Occipital lobe (tissue), 2 donors: ENCODE data around the gene MBD3L2B. TPM values are rescaled to one million over a fixed set of nuclear protein-coding genes. Genes with fewer than 3 reads are reported as not detected.

Experiments used
- DNase-seq: peaks from one replicate; lab custom pipeline; 2025; lab: John Stamatoyannopoulos, UW
- total RNA-seq: library from RNA; depleted of rRNA; stranded (reverse); fragments of >200 nt; gene quantifications from one replicate; pipeline ENCODE4 v1.2.3, GENCODE V29; 2014

Gene MBD3L2B
- total RNA-seq, 1 donor from 2014 or later: not detected

DNA sequence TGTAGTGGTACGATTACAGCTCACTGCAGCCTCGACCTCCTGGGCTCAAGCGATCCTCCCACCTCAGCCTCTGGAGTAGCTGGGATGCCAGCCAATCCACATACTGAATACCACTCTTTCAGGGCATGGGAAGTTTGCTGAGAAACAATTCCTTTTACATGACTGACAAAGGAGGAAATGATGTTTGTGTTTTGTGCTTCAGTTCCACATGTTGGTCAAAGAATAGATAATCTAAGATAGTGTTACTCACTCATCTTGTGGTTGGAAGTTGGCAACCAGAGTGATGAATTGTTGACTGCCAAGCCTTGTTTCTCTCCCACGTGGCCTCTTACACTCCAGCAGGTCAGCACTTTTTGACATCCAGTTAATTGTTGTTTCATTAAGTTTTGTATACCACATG is 7.6 kb downstream of the MBD3L2B start:
- DNase-seq: no peak

DNA sequence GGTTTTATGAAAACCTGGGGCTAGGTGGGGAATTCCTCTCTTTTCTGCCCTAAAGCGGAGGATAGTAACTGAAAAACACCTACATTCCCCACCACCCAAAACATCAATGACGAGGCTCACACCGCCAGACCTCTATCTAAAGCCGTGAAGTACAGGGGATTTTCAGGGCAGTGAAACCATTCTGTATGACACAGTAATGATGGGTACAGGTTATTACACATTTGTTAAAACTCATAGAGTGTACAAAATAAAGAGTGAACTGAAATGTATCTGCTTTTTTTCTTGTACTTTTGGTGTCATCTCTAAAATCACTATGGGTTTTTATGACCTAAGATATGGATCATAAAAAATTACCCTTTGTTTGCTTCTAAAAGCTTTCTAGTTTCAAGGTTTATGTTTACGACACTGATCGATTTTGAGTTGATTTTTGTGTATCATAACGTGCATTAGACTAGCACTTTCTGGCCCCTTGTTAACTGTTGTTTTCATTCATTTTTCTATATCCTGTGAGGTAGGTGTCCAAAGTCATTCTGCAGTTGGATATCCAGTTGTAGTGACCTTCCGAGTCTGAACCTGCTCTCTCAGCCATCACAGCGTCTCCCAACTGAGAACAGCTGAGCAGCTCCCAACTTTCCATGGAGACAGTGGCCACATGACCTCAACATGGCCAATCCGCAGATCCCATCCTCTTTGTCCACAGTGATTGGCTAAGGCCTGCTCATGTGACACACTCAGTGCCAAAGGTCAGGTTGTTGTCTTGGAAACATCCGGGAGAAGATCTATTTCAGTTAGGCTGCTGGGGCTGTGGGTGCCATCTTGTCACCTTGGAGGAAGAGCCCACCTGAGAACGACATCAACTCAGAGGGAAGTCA is 10.3 kb downstream of the MBD3L2B start:
- DNase-seq: no peak

DNA sequence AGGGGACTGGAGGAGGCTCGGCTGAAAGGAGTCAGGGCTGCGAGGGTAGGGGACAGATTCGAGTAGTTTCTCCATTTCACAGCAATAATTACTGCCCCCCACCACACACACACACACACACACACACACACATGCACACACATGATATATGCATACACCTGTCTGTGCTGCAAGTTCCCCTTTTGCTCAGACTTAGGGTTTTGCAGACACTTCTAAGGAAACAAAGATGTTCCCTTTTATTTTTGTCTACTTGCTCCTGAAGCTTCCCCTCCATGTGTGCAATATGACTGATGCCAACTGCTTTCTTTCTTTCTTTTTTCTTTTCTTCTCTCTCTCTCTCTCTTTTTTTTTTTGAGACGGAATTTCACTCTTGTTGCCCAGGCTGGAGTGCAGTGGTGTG is 13.4 kb downstream of the MBD3L2B start:
- no peak for DNase-seq

DNA sequence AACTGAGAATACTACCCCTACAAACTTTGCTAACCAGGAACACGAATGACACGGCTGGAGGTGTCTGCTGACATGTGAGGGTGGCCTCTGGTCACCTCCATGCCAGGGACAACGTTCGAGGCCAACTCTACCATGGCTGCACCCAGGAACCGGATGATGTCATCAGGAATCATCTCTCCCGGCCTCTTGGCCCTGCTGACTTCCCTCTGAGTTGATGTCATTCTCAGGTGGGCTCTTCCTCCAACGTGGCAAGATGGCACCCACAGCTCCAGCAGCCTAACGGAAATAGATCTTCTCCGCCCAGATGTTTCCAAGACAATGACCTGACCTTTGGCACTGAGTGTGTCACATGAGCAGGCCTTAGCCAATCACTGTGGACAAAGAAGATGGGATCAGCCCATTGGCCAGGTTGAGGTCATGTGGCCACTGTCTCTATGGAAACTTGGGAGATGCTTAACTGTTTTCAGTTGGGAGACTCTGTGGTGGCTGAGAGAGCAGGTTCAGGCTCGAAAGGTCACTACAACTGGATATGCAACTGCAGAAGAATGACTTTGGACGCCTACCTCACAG is 15.0 kb downstream of the MBD3L2B start:
- DNase-seq: no peak

DNA sequence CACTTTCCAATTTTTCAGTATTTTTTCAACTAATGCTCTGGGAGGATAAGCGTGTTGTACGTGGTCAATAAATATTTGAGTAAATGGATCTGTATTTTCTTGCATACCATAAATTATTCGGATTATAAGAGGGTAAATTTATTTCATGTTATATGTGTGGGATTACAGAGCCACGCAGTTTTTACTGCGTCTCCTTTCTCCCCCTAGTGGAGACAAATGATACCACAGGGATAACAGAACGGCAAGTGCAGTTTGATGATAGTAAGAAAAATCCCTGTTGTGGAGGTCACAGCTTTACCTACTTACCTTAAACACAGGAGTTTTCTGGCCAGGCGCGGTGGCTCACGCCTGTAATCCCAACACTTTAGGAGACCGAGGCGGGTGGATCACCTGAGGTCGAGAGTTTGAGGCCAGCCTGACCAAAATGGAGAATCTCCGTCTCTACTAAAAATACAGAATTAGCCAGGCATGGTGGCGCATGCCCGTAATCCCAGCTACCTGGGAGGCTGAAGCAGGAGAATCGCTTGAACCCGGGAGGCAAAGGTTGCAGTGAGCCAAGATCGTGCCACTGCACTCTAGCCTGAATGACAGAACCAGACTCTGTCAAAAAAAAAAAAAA is 16.8 kb downstream of the MBD3L2B start:
- DNase-seq: no peak

DNA sequence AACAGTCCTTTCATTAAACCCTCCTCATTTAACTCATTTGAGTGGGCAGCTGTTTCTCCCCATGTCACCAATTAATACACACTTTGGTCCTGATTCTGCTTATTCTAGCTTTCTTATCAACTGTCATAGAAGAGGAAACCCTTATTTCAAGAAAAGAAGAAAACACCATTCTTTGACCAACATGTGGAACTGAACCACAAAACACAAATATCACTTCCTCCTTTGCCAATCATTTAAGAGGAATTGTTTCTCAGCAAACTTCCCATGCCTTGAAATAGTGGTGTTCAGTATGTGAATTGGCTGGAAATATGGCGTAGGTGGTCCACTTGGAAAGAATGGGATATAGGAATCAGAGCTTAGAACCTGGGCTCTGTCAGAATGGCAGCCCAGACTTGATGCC is 20.4 kb downstream of the MBD3L2B start:
- DNase-seq: no peak

DNA sequence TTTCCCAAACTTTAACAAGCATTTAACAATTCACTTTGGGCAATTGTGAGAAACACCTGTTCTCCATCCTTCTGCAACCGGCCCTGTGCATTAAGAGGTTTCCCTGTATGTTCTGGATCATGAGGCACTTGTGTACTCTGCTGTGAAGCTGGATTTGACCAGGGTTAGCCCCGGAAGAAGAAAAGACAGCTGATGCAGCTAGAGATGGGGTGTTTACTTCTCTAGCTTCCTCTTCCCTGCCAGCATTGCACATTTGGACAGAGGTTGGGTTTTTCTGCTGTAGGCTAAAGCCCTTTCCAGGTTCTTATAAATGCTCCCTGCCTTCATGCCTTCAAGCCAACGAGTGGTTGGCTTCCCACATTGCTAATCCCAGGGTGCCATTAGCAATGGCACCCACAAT is 20.9 kb downstream of the MBD3L2B start:
- DNase-seq: no peak

DNA sequence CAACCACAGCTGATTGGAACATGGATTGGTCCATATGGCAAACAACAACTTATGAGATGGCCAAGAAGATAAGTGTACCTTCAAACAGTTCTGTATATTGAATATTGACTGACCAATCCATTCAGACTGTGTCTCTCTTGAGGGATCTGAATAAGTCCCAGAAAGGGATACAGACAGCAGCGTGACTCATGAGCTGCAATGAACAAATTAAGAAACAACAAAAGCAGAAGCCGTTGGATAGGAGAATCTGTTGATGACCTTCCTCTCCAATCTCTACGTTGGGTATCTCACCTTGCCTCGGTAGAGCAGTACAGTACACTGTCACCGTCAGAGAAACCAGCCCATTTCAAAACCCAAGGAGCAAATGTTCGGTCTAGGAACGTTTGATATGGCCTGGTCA is 21.3 kb downstream of the MBD3L2B start:
- no peak for DNase-seq

DNA sequence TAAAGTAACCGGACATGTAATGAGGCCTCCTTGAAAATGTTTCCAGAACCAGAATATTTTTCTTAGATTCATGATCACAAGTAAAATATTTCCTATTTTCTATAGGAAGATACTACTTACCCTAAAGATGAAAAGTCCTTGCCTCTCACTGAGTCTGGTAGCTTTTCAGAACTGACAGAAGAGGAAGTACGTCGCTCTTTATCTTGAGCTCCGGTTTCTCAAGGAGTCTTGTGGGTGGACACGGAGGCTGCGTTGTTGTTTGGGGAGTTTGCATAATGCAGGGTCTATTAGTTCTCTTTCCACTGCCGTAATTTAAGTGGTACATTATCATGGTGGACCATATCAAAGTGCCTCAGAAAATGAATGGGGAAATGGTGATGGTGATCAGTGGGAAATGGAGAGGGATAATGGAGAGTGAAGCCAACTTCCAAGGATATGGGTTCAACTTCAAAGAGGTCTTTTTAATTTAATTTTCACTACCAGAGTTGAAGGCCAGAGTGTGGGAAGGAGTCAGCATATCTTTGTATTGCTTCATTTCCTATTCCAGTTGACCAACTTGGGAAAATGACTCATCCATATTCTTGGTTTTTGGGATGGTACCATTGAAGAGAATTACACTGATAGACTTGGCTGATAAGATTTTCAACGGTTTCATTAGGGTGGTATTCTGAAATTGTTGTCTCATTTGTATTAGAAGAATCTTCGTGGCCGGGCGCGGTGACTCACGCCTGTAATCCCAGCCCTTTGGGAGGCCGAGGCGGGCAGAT is 23.4 kb downstream of the MBD3L2B start:
- no peak for DNase-seq

DNA sequence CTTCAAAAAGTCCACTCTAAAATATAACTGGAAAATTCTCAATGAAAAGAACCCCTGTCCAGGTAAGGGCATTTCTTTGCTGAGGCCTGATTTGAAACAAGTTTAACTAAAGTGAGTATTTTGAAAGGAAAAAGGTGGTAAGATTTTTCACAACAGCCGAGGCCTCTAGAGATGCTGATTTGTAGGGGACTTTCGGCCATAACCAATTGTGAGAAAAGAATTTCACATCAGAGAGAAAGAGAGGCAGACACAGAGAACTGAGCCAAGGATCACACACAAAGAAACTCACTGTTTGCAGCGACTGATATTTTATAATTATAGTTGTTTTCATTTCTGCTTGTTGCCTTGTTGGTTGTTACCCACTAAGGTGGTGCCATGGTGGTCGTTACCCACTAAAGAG is 24.4 kb downstream of the MBD3L2B start:
- no peak for DNase-seq

DNA sequence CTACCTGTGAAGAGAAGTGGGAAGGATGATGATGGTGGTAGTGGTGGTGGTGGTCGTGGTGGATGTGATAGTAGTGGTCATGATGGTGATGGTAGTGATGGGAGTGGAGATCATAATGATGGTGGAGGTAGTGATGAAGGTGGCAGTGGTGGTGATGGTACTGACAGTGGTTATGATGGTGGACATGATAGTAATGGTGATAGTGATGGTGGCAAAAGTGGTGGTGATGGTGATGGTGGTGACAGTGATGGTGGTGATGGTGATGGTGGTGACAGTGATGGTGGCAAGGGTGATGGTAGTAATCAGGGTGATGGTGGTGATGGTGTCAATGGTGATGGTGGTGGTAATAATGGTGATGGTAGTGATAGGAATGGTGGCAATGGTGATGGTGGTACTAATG is 26.2 kb downstream of the MBD3L2B start:
- no peak for DNase-seq

DNA sequence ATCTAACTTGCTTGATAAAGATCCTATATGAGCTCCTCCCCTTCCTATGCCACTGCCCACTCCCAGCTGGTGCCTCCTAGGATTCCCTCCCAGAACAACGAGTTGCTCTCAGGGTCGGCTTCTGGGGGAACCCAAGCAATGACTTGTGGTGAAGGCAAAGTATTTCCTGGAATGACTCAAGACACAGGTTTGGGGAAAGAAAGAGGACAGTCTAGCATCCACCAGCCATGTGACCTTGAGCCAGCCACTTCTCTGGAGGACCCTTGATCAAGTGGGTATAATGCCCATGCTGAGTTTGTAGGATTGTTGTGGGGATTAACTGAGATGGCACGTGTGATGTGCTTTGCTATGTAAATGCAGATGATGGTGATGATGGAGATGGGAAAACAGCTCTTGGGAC is 33.0 kb downstream of the MBD3L2B start:
- DNase-seq: no peak

DNA sequence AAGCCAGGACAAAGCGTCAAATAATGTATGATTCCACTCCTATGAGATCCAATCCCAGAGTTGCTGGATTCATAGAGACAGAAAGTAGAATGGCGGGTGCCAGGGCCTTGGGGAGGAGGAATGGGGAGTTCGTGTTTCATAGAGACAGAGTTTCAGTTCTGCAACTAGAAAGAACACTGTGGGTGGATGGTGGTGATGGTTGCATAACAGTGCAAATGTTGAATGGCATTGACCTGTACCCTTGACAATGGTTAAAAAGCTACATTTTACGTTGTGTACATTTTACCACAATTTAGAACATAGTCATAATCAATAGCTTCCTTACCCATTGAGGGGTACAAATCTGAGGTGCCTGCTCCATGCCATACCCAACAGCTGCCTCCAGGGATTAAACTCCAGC is 33.4 kb downstream of the MBD3L2B start:
- no peak for DNase-seq

DNA sequence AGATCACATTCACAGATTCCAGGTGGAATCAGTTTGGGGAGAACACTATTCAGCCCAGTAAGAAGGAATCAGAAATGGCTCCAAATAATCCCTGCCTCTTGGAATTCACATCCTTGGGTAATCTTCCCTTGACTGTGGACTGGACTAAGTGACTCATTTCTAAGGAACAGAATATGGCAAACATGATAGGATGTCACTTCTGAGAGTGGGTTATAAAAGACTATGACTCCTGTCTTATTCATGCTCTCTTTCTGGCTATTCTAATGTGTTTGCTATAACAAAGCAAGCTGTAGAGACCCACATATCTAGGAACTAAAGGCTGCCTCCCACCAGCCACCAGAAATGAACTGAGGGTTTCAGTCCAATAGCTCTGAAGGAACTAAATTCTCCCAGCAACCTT is 37.8 kb downstream of the MBD3L2B start:
- DNase-seq: no peak

DNA sequence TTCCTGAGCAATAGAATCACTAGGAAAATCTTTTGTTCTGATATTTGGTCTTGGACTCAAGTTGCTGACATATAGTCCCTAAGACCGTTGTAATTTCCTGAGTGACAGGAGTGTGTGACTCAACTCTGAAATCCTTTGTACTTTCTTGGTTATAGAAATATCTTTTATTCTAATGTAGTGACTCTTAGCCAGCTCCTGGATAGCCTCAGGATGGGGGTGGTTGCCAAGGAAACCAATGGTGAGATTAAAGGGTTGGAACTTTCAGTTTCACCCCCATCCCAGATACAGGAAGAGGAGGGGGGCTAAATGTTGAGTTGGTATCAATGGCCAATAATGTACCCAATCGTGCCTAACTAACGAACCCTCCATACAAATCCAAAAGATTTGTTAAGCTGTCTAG is 41.8 kb downstream of the MBD3L2B start:
- DNase-seq: no peak

DNA sequence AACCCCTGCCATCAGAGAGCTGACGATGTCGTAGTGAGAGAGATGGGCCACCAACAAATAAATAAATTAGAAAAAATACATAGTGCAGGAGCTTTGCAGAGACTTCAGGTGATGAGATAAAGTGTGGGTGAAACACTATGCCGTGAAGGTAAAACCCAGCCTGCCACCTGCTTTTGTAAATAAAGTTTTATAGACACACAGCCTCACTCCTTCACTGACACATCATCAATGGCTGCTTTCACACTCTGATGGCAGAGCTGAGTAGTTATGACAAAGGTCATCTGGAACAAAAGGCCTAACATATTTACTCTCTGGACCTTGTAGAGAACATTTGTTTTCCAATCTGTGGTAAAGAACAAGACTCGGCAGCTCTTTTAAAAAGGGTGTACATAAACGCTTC is 45.0 kb downstream of the MBD3L2B start:
- no peak for DNase-seq

DNA sequence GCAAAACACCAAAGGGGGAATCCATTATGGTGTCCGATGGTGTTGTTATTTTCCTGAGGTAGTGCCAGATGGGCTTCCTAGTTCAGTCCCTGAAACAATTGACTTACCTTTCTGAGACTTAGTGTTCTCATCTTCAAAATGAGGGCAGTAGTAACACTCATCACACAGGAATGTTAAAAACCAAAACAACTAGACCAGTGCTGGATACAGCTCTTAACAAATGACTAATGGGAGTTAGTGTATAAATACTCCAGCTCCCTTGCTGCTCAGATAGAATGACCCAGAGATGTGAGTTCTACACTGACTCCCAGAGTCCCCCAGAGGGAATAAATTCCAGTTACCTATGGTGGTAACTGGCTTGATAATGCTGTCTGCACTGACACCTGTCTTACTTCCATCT is 49.9 kb downstream of the MBD3L2B start:
- DNase-seq: no peak

DNA sequence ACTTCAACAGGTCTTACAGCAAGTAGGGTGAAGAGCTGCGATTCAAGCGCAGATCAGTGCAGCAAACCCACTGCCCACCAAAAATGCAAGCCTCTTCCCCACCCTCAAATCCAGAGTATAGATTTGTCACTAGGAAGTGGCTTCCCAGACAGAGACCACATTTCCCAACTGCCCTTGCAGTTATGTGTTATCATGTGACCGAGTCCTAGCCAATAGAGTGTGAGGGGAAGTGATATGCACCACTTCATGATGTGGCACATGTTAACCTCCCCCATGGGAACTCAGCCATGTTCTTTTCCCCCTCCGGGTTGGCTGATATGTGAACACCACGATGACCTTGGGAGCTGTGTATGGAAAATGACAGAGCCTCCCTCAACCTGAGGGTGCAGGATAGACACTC is 50.8 kb downstream of the MBD3L2B start:
- no peak for DNase-seq

DNA sequence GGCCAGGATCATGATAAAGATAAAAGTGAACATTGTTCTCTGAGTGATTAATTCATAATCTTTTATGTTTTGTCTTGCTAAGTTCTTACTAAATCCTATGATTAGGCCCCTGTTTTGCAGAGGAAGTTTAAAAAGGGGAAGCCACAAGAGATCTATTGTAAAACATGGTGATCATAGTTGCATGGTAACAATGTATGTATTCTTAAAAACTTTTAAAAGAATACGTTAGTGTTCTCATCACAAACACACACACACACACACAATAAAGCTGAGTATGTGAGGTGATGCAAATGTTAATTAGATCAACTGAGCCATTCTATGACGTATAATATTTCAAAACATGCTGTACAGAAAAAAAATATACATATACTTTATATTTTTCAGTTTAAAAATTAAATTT is 51.2 kb downstream of the MBD3L2B start:
- no peak for DNase-seq

DNA sequence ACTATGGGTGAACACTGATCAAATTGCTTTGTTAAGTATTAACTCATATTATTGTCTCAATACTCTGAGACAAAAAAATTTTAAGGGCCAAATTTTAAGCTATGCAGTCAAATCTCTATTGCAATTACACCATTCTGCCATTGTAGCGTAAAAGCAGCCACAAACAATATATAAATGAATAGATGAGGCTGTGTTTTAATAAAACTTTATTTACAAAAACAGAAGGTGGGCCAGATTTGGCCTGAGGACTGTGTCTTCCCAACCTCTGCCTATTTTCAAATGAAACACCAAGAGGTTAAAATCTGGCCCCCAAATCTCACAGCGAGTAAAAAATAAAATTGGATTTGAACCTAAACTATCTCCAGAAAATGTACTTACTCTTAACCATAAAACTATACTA is 51.7 kb downstream of the MBD3L2B start:
- no peak for DNase-seq
